Measurements from ENCODE around the gene EPHB2. TPM values are rescaled to one million over a fixed set of nuclear protein-coding genes. Genes with fewer than 3 reads are reported as not detected.

The EPHB2 gene
- total RNA-seq, 1 donor = 24.9 TPM

DNA sequence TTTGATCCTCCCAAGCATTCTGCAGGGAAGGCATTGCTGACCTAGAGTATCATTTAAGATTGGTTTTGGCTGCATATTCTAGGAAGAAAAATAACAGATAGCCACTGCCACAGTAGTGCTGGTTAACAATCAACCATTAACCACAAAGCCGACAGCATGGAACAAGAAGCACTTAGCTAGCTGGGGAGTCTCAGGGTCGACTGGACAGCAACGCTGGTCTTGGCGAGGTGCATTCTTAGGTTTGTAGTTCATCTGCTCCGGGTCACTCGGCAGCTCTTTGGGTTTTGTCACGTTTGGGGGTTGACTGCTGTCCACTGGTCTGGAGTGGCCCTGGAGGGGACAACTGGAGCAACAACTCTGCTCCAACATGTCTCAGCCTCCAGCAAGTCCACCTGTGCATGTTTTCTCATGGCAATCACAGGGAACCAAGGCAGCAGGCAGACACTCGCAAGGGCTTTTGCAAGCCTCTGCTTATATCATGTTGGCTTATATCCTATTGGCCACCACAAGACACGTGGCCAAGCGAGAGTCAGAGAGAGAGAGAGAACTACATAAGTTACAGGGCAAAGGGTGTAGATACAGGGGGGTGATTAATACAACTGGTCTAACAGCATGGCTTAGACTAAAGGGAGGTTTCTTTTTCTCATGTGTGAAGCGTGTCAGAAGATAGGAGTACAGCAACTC is 162.5 kb downstream of the EPHB2 start:
- H3K4me3 ChIP-seq (ENCODE audit: low read depth, low read length) = no peak overlapping the region
- no peak for DNase-seq (ENCODE audit: low read depth)
- TF ChIP-seq, protein P1, sequence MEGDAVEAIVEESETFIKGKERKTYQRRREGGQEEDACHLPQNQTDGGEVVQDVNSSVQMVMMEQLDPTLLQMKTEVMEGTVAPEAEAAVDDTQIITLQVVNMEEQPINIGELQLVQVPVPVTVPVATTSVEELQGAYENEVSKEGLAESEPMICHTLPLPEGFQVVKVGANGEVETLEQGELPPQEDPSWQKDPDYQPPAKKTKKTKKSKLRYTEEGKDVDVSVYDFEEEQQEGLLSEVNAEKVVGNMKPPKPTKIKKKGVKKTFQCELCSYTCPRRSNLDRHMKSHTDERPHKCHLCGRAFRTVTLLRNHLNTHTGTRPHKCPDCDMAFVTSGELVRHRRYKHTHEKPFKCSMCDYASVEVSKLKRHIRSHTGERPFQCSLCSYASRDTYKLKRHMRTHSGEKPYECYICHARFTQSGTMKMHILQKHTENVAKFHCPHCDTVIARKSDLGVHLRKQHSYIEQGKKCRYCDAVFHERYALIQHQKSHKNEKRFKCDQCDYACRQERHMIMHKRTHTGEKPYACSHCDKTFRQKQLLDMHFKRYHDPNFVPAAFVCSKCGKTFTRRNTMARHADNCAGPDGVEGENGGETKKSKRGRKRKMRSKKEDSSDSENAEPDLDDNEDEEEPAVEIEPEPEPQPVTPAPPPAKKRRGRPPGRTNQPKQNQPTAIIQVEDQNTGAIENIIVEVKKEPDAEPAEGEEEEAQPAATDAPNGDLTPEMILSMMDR (IDR thresholded peaks at IDR 0.05; ENCODE audit: insufficient read depth, low read length) = no peak

DNA sequence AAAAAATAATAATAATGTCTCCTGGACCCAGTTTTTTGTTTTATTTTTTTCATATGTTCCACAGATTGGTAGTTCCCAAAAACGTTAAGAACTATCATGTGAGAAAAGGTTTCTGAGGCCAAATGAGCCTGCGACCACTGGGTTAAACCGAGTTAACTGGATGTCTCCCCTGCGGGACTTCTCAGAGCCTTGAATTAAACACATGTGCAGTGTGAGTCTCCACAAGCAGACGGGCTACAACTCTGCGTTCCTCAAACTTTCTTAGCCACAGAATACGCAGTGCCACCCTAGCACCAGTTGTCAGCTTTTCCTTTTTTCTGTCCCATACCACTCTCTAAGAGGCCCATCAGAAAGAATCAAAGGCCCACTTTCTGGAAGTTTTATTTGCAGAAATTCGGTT is 164.1 kb downstream of the EPHB2 start:
- H3K4me3 ChIP-seq (ENCODE audit: low read depth, low read length) = no peak overlapping the region
- TF ChIP-seq, protein P1 (IDR thresholded peaks at IDR 0.05; ENCODE audit: insufficient read depth, low read length) = no peak
- DNase-seq (ENCODE audit: low read depth) = no peak

DNA sequence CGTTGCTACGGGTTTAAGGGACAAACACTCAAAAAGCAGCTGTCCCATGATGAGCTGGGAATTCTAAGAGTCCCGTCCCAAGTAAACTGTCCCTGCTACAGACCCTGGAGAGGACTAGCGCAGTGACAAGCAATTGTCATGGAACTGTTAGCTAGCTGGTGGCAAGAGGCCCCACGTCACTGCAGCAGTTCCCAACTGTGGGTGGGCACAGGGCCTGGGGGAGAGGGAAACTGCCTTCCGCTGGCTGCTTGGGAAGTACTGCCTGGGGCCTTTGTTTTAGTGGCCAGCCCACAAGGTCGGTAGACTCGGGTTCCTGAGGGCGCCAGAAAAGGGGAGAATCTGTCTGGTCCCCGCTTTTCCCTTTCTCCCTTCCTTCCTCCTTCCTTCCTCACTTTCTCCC is 164.6 kb downstream of the EPHB2 start:
- TF ChIP-seq, protein P1 (IDR thresholded peaks at IDR 0.05; ENCODE audit: insufficient read depth, low read length) = no peak
- H3K4me3 ChIP-seq (ENCODE audit: low read depth, low read length) = no peak overlapping the region
- no peak for DNase-seq (ENCODE audit: low read depth)

DNA sequence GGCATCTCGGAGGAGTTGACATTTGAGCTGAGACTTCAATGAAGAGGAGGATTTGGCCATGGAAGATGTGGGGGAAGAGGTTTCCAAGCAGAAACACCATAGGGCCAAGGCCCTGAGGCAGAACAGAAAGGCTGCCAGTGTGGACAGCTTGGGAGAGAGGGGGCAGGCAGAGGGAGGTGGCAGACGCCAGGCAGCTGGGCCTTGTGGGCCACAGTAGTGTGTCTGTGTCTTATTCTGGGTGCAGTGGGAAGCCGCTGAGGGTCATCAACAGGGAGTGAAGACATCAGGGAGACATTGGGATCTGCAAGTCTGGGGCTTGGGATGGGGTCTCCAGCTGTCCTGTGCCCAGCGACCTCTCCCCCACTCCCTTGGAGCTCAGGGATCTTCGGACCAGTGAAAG is 165.2 kb downstream of the EPHB2 start:
- H3K4me3 ChIP-seq (ENCODE audit: low read depth, low read length) = no peak overlapping the region
- TF ChIP-seq, protein P1 (IDR thresholded peaks at IDR 0.05; ENCODE audit: insufficient read depth, low read length) = no peak
- no peak for DNase-seq (ENCODE audit: low read depth)

DNA sequence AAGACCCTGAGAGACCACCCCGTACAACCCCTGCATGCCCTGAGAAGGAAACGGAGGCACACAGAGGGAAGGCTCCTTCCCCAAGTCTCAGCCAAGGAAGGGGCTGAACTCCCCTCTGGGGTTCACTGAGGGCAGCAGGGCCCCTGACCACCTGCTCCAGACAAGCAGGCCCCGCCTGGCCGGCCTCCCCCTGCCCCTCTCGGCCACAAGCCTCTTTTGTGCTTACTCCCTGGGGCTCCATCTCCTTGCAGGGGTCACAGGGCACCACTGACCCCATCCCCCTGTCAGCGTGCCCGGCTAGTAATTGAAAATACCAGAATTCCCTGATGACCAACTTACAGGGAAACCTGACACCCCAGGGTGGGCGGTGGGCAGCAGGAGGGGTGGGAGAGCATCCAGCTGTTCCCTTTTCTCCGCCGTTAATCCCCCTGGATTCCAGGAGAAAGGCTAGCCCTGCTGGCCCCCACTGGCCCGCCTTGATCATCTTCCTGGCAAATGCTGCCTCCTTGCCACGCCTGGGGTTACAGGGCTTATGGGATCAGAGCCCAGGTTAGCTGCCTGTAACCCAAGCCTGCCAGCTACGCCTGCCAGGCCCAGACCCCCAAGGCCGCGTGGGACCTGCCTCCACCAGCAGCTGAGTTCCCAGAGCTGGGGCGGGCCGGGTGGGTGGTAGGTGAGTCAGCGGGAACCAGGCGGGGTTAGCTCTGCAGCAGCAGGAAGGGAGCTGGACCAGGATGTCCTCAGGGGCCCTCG is 165.9 kb downstream of the EPHB2 start:
- TF ChIP-seq, protein P1 (IDR thresholded peaks at IDR 0.05; ENCODE audit: insufficient read depth, low read length) = no peak
- H3K4me3 ChIP-seq (ENCODE audit: low read depth, low read length) = no peak overlapping the region
- peak; percentile 70 for DNase-seq (ENCODE audit: low read depth)

DNA sequence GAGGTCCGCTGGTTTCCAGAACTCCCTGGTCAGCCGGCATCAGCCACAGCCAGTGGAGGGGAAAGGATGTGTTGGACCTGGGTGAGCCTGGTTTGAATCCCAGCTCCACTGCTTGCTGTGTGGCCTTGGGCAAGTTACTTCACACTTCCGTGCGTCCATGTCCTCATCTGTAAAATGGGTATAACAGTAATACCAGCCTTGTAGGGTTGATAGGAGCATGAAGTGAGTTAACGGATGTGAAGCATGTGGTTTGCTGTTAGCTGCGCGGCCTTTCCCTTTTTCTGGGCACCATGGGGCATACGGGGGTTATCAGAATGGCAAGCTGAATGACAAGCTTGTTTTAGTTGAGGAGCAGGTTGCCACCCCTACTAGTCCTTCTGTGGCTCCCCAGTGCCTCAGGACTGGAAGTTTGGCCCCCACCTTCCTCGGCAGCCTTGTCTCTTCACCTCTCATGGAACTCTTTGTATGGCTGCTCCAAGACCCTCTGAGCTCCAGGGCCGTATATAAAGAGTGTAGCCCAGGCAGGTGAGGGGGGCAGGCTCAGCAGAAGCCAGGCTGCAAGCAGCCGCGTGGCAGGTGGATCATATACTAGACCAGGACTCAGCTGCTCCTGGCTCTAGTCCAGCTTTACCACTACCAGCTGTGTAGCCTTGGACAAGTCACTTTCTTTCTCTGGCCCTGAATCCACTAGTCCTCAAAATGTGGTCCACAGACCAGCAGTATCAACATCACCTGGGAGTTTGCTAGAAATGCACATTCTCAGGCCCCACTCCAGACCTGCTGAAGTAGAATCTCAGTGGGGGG is 166.7 kb downstream of the EPHB2 start:
- no peak for DNase-seq (ENCODE audit: low read depth)
- no peak overlapping the region for H3K4me3 ChIP-seq (ENCODE audit: low read depth, low read length)
- TF ChIP-seq, protein P1 (IDR thresholded peaks at IDR 0.05; ENCODE audit: insufficient read depth, low read length) = no peak
